ENCODE measurements around the gene JAM2.

- TF ChIP-seq CTCF (conservative IDR thresholded peaks at IDR 0.05) (no peak), EZH2 (IDR thresholded peaks at IDR 0.05; ENCODE audit: low read depth) (no peak)
These were observed 3.7 kb upstream of the JAM2 start for GRCh38 chr21:25635310-25635709.
